CD4-positive, alpha-beta T cell (primary cell): ENCODE data around the gene RRM2. TPM values are rescaled to one million over a fixed set of nuclear protein-coding genes. Genes with fewer than 3 reads are reported as not detected.

Experiments used
- ATAC-seq: fragments of 200-7000 bp; cut with Tn5 transposase; one replicate; pipeline ENCODE4 v1.10.0; 2022; ENCODE audit warnings: mild to moderate bottlenecking; ENCODE audit not compliant: poor library complexity
- CTCF ChIA-PET: fragments of 350-600 bp; sonication (Branson Sonifier 250); formaldehyde crosslinking; loops from one replicate; lab custom pipeline; 2021; ENCODE audit warnings: antibody characterized with exemption, inconsistent platforms; lab: Charles Lee
- POLR2A ChIA-PET: fragments of 350-600 bp; sonication (Branson Sonifier 250); formaldehyde crosslinking; loops from one replicate; lab custom pipeline; 2021; ENCODE audit warnings: antibody characterized with exemption, inconsistent platforms; lab: Charles Lee
- DNase-seq, 14 experiments: peaks; one replicate each; pipeline ENCODE4 v3.0.0-alpha.2; 2013 to 2020; ENCODE audit warnings: mixed read lengths in 2 of 14
- H3K27ac ChIP-seq, 2 donors: one replicate each; pipeline versions ENCODE4 v1.5.1 to v1.7.0; 2013; ENCODE audit warnings: low read length in 2 of 2, low read depth in 1 of 2, mild to moderate bottlenecking in 1 of 2
- H3K27me3 ChIP-seq, 2 experiments: 1 replicate in 1 of 2; 2 replicates in 1 of 2; pipeline versions ENCODE4 v1.6.1 to v1.7.0; 2013; ENCODE audit warnings: low read length in 2 of 2, control low read depth in 1 of 2, mild to moderate bottlenecking in 1 of 2, moderate library complexity in 1 of 2; ENCODE audit not compliant: insufficient read depth in 2 of 2, control insufficient read depth in 1 of 2
- H3K36me3 ChIP-seq: one replicate; pipeline ENCODE4 v1.6.1; 2013; ENCODE audit warnings: low read length, control low read depth; ENCODE audit not compliant: insufficient read depth
- H3K4me1 ChIP-seq: one replicate; pipeline ENCODE4 v1.6.1; 2013; ENCODE audit warnings: low read length, control low read depth; ENCODE audit not compliant: insufficient read depth
- H3K4me3 ChIP-seq: one replicate; pipeline ENCODE4 v1.5.1; 2013; ENCODE audit warnings: mild to moderate bottlenecking, low read length, moderate library complexity
- H3K9me3 ChIP-seq, 2 experiments: 1 replicate in 1 of 2; 2 replicates in 1 of 2; pipeline versions ENCODE4 v1.6.1 to v1.7.0; 2013; ENCODE audit warnings: low read length in 2 of 2, mild to moderate bottlenecking in 2 of 2, control low read depth in 1 of 2, moderate library complexity in 1 of 2; ENCODE audit not compliant: control insufficient read depth in 1 of 2, insufficient read depth in 1 of 2
- H3K27ac Mint-ChIP-seq: one replicate; pipeline ENCODE4 v1.8.0; 2020; ENCODE audit warnings: mixed read lengths
- H3K27me3 Mint-ChIP-seq: one replicate; pipeline ENCODE4 v1.8.0; 2021; ENCODE audit warnings: mixed read lengths
- H3K36me3 Mint-ChIP-seq: one replicate; pipeline ENCODE4 v1.8.0; 2021; ENCODE audit warnings: low read depth, mixed read lengths
- H3K4me1 Mint-ChIP-seq: one replicate; pipeline ENCODE4 v1.8.0; 2021; ENCODE audit warnings: low read depth, mixed read lengths
- H3K4me3 Mint-ChIP-seq: one replicate; pipeline ENCODE4 v1.8.0; 2020; ENCODE audit warnings: mild to moderate bottlenecking, mixed read lengths
- H3K9me3 Mint-ChIP-seq: one replicate; pipeline ENCODE4 v1.8.0; 2020; ENCODE audit warnings: mixed read lengths
- intact Hi-C, 2 experiments: fragments of 100-400 bp; cut with DNase I in 1 of 2; cut with micrococcal nuclease in 1 of 2; formaldehyde crosslinking; loops; one replicate each; pipeline versions ENCODE4 v1.15.1 to v1.9.0; 2023 to 2025; cut with DNase I, micrococcal nuclease
- total RNA-seq, 174 experiments: library from RNA in 2 of 174; stranded (reverse) in 2 of 174; gene quantifications; one replicate each; pipeline ENCODE4 v1.2.3 and lab custom pipeline; 2021 to 2026
- TF ChIP-seq, protein P1 (sequence below): fragments of 200-600 bp; IDR thresholded peaks from one replicate; pipeline ENCODE4 v1.8.0; 2022; ENCODE audit warnings: antibody characterized with exemption, mild to moderate bottlenecking

Gene RRM2
- total RNA-seq, 2 experiments from 2014 or later = 1.4 to 1.6 TPM

DNA sequence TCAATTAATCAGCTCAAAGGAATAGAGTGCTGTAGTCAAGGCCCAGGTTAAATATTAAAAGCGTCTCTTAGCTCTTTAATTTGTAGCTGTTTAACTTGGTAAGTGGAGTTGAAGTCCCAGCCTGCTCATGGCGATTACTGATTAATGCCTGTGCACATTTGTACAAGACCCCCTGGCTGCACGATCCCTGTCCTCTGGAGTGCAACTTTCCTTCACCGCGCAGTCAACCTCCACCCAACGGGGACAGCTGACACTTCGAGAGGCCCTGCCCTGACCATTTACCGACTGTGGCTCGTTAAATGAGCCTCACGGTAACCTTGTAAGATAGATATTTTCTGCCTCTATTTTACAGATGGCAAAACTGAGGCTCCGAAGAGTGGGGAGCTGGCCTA, 36.9 kb upstream of the RRM2 start:
- Mint-ChIP-seq H3K27me3 (peaks cover 82% of the 10 kb centered on the region), H3K36me3 (no peaks in the 10 kb centered on the region), H3K4me1 (peaks cover 7% of the 10 kb centered on the region), H3K27ac (no peak overlapping the region), H3K4me3 (no peak overlapping the region), H3K9me3 (no peaks in the 10 kb centered on the region)
- CTCF ChIA-PET = interaction anchor here (0.8 to 2.4 kb wide), 4 partner anchors 11 to 349 kb away, joined by 3 to 9 read pairs (median 6); no protein-coding TSS in a partner anchor
- H3K4me1 ChIP-seq = peaks cover 16% of the 10 kb centered on the region
- H3K4me3 ChIP-seq = no peak overlapping the region
- POLR2A ChIA-PET = no interaction called here
- TF ChIP-seq, protein P1, sequence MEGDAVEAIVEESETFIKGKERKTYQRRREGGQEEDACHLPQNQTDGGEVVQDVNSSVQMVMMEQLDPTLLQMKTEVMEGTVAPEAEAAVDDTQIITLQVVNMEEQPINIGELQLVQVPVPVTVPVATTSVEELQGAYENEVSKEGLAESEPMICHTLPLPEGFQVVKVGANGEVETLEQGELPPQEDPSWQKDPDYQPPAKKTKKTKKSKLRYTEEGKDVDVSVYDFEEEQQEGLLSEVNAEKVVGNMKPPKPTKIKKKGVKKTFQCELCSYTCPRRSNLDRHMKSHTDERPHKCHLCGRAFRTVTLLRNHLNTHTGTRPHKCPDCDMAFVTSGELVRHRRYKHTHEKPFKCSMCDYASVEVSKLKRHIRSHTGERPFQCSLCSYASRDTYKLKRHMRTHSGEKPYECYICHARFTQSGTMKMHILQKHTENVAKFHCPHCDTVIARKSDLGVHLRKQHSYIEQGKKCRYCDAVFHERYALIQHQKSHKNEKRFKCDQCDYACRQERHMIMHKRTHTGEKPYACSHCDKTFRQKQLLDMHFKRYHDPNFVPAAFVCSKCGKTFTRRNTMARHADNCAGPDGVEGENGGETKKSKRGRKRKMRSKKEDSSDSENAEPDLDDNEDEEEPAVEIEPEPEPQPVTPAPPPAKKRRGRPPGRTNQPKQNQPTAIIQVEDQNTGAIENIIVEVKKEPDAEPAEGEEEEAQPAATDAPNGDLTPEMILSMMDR = no peak
- H3K36me3 ChIP-seq = no peaks in the 10 kb centered on the region
- H3K27ac ChIP-seq = no peak overlapping the region
- H3K27me3 ChIP-seq = peaks cover 58 to 82% of the 10 kb centered on the region in 2 experiments
- no peaks in the 10 kb centered on the region for H3K9me3 ChIP-seq
- no peak for ATAC-seq
- no peak for DNase-seq
- intact Hi-C loops = no loop called here

DNA sequence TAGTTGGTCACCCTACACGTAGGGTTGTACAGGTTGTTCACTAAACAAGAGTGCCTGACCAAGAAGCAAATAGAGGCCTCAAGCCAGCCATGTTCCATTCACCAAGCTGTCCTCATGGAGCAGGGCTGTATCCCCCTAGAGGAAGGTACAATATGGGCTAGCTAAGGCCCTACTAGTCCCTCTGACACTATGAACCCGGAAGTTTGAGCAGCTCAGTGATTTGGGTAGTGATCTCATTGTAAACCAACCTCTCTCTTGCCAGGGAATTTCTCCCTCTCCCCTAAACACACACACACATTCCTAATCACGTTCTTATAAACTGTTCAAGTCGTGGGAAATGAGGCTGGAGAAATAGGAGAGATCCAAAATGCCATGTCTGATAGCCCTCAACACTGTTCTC, 35.6 kb upstream of the RRM2 start:
- intact Hi-C loops = no loop called here
- CTCF ChIA-PET = interaction anchor here (2.4 kb wide), 1 partner anchor 10 kb away, joined by 9 read pairs; no protein-coding TSS in a partner anchor
- peaks cover 83% of the 10 kb centered on the region for H3K27me3 Mint-ChIP-seq

DNA sequence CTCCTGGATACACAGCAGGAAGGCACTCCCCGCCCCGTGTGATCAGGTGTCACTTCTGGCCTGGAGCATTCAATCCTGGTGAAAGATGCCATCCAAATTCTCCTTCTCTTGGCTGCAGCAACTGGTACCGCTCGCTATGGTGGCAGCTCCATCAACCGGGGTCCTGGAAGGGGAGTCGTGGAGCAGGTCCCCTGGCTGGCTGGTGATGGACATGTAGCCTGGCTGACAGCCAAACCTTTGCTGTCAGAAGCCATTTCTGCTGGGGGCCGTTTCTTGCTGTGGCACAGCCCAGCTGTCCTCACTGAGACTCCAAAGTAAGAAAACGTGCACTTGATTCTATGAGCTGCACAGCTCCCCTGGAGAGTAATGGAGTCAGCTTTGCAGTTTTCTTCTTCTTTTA, 35.2 kb upstream of the RRM2 start:
- peaks cover 59 to 77% of the 10 kb centered on the region in 2 experiments for H3K27me3 ChIP-seq
- H3K36me3 ChIP-seq = no peaks in the 10 kb centered on the region
- H3K9me3 ChIP-seq = peaks cover 0 to 7% of the 10 kb centered on the region in 2 experiments
- no peak for DNase-seq
- intact Hi-C loops = no loop called here
- TF ChIP-seq, protein P1 = no peak
- H3K36me3 Mint-ChIP-seq = no peaks in the 10 kb centered on the region
- ATAC-seq = no peak
- H3K9me3 Mint-ChIP-seq = no peaks in the 10 kb centered on the region
- no peak overlapping the region for H3K4me3 ChIP-seq
- CTCF ChIA-PET = interaction anchor here (2.4 kb wide), 1 partner anchor 10 kb away, joined by 9 read pairs; no protein-coding TSS in a partner anchor
- peaks cover 87% of the 10 kb centered on the region for H3K27me3 Mint-ChIP-seq
- peaks cover 7% of the 10 kb centered on the region for H3K4me1 ChIP-seq
- H3K27ac Mint-ChIP-seq = no peak overlapping the region
- H3K27ac ChIP-seq = no peak overlapping the region
- peaks cover 10% of the 10 kb centered on the region for H3K4me1 Mint-ChIP-seq
- POLR2A ChIA-PET = no interaction called here
- no peak overlapping the region for H3K4me3 Mint-ChIP-seq

More for the DNA sequence above, 35.6 kb upstream of the RRM2 start:
- POLR2A ChIA-PET = no interaction called here
- TF ChIP-seq, protein P1 = no peak
- no peak overlapping the region for H3K4me3 Mint-ChIP-seq
- ATAC-seq = no peak
- peaks cover 59 to 80% of the 10 kb centered on the region in 2 experiments for H3K27me3 ChIP-seq
- no peak for DNase-seq
- peaks cover 6% of the 10 kb centered on the region for H3K4me1 Mint-ChIP-seq
- H3K9me3 Mint-ChIP-seq = no peaks in the 10 kb centered on the region
- peaks cover 0 to 7% of the 10 kb centered on the region in 2 experiments for H3K9me3 ChIP-seq
- no peaks in the 10 kb centered on the region for H3K36me3 Mint-ChIP-seq
- H3K27ac ChIP-seq = no peak overlapping the region
- H3K36me3 ChIP-seq = no peaks in the 10 kb centered on the region
- no peak overlapping the region for H3K27ac Mint-ChIP-seq
- no peak overlapping the region for H3K4me3 ChIP-seq
- peaks cover 10% of the 10 kb centered on the region for H3K4me1 ChIP-seq
